ENCODE results near the gene OR2T6. TPM values are rescaled to one million over a fixed set of nuclear protein-coding genes. Genes with fewer than 3 reads are reported as not detected.

Gene OR2T6
- total and polyA plus RNA-seq, 9 of the 15 experiments (the other 6 are each of a cell fraction or from before 2014, with no cell fraction given): not detected

DNA sequence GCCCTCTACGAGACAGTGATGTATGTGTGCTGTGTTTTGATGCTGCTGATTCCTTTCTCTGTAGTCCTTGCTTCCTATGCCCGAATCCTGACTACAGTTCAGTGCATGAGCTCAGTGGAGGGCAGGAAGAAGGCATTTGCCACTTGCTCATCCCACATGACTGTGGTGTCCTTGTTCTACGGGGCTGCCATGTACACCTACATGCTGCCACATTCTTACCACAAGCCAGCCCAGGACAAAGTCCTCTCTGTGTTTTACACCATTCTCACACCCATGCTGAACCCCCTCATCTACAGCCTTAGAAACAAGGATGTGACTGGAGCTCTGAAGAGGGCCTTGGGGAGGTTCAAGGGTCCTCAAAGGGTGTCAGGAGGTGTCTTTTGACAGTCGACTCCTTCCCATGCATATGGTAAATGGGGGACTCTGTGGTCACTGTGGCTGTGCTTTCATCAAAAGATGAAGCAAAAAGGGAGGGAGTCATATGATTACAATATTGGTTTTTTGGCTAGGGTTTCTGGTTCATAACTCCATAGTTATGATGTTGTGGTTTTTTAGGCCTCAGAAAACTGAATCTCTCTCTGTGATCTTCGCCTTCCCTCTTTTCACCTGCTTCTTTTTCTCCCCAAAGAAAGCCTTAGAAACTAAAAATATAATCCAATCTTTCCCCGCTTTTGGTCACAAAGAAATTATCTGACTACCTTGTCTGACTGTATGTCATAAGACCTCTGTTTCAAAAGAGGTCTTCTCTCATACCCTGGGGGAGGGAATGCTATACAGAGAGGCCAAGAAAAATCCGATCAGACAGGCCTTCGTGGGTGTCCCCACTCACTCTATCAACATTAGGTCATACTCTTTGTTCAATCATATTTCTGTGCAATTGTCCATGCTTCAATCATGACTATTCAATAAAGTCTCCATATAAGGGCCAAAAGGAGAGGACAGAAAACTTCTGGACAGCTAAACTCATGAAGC, 31.5 kb downstream of the OR2T6 start:
- H3K4me1 ChIP-seq (replicated peaks in 1 of 2; ENCODE audit: control insufficient read depth in 2 of 2, insufficient read depth in 2 of 2, low read length in 2 of 2): no peaks in the 10 kb centered on the region
- H3K36me3 ChIP-seq (ENCODE audit: control insufficient read depth, insufficient read depth, low read length): no peaks in the 10 kb centered on the region
- no peak overlapping the region for H3K4me3 ChIP-seq
- CTCF ChIA-PET (ENCODE audit: low intra/inter-chr PET ratio): interaction anchor here (0.7 kb wide), 1 partner anchor 736 kb away, joined by 3 read pairs; no protein-coding TSS in a partner anchor
- H2AFZ ChIP-seq (ENCODE audit: low read depth, low read length): no peak overlapping the region
- H3K9me3 ChIP-seq (replicated peaks; ENCODE audit: control insufficient read depth, insufficient read depth, low read depth, low read length): peaks cover 4% of the 10 kb centered on the region
- intact Hi-C loops (cut with micrococcal nuclease) (no loop called here), in situ Hi-C loops (cut with MboI) (no loop called here)
- H3K9me1 ChIP-seq (ENCODE audit: control insufficient read depth, insufficient read depth, low read length): no peaks in the 10 kb centered on the region
- H4K20me1 ChIP-seq (replicated peaks; ENCODE audit: control insufficient read depth, insufficient read depth, low read length): no peaks in the 10 kb centered on the region
- POLR2A ChIA-PET: interaction anchor here (0.6 kb wide), 1 partner anchor 548 kb away, joined by 3 read pairs; no protein-coding TSS in a partner anchor
- H3K27ac ChIP-seq (ENCODE audit: extremely low read depth, low read depth, low read length): no peak overlapping the region
- no peak for ATAC-seq
- no peak overlapping the region for H3K9ac ChIP-seq (ENCODE audit: insufficient read depth in 1 of 2, low read depth in 2 of 2, low read length in 2 of 2)
- no TSS peak for BruUV-seq (replicated peaks)
- no peaks in the 10 kb centered on the region for H3K79me2 ChIP-seq (ENCODE audit: control insufficient read depth, insufficient read depth, low read length)
- no peak for DNase-seq (ENCODE audit: extremely low read depth in 1 of 4, low spot score in 3 of 4)
- no peak overlapping the region for H3K4me2 ChIP-seq (ENCODE audit: insufficient read depth, low read length)
- no peak for FAIRE-seq
- H3K27me3 ChIP-seq (ENCODE audit: control insufficient read depth in 2 of 2, insufficient read depth in 2 of 2, low read length in 2 of 2): no peaks in the 10 kb centered on the region
- 2% methylated on average over 8 of the region's 8 CpGs for WGBS (ENCODE audit: insufficient coverage, low coverage, missing lambda C conversion rate)
- TF ChIP-seq REST (IDR thresholded peaks at IDR 0.05; ENCODE audit: borderline replicate concordance): no peak
- TF ChIP-seq REST (CRISPR knock-in tag; IDR thresholded peaks at IDR 0.05; ENCODE audit: low read depth): no peak
- TF ChIP-seq MTA2 (IDR thresholded peaks at IDR 0.05; ENCODE audit: low read depth): no peak
- TF ChIP-seq NFIX (CRISPR knock-in tag; IDR thresholded peaks at IDR 0.05; ENCODE audit: low read depth): no peak
- no peak for TF ChIP-seq GABPA (tag; conservative IDR thresholded peaks at IDR 0.05; ENCODE audit: low read depth)
- TF ChIP-seq ZNF175 (CRISPR knock-in tag; IDR thresholded peaks at IDR 0.05; ENCODE audit: low read depth): no peak
- TF ChIP-seq CGGBP1 (CRISPR knock-in tag; IDR thresholded peaks at IDR 0.05): no peak
- TF ChIP-seq CREB1 (IDR thresholded peaks at IDR 0.05): no peak
- no peak for TF ChIP-seq CREB1 (CRISPR knock-in tag; IDR thresholded peaks at IDR 0.05)
- no peak for TF ChIP-seq SP1 (CRISPR knock-in tag; IDR thresholded peaks at IDR 0.05)
- TF ChIP-seq ILK (tag; IDR thresholded peaks at IDR 0.05; ENCODE audit: borderline replicate concordance, low read depth): no peak
- TF ChIP-seq ZNF785 (CRISPR knock-in tag; IDR thresholded peaks at IDR 0.05): no peak
- TF ChIP-seq PHTF2 (CRISPR knock-in tag; IDR thresholded peaks at IDR 0.05): no peak
- TF ChIP-seq PTRF (tag; IDR thresholded peaks at IDR 0.05): no peak
- TF ChIP-seq ESRRB (CRISPR knock-in tag; IDR thresholded peaks at IDR 0.05; ENCODE audit: borderline replicate concordance): no peak
